Pericardium fibroblast (primary cell): Measurements from ENCODE around the gene HPSE. TPM values are rescaled to one million over a fixed set of nuclear protein-coding genes. Genes with fewer than 3 reads are reported as not detected.

ENCODE experiments used
- total RNA-seq: library from RNA; depleted of rRNA; stranded (reverse); fragments of >200 nt; gene quantifications from 2 replicates; pipeline ENCODE4 v1.2.3, GENCODE V29; 2015

Gene HPSE
- 3.7 and 13.0 TPM in 2 replicates for total RNA-seq

DNA sequence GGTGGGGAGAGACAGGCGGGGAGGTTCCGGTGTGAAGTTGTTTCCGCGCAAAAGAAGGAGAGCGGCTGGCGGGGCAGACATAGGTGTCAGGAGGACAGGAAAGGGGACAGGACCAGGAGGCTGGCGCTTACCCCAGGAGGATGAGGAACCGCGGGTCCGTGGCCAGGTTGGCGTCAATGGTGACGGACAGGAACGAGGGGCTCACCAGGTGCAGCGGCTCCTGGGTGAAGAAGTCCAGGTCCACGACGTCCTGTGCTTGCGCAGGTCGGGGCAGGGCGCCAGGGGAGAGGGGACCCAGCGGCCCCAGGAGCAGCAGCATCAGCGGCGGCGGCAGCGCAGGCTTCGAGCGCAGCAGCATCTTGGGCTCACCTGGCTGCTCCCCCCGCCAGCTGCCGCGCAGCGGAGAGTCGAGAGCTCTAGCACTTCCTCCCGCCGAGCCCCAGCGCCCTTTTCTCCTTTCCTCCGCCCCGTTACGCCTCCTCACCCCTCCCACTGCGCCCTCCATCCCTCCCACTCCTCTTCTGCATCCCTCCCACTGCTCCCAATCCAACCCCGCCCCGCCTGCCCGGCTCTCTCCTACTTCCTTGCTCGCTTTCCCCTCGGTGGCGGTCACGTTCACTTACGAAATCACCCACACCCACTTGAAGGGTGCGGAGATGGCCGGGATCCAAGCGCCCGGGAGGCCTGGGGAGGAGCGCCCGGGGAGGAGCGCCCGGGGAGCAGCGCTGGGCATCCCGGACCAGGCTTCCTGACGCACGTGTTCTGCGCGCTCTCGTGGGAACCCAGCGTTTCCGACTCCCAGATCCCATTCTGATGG is at the start of gene HPSE:
Gene HPSE, minus strand, starts transcription at position 424 of the 817 bp plus-strand sequence. Its CDS starts 66 bp downstream, at position 358.

DNA sequence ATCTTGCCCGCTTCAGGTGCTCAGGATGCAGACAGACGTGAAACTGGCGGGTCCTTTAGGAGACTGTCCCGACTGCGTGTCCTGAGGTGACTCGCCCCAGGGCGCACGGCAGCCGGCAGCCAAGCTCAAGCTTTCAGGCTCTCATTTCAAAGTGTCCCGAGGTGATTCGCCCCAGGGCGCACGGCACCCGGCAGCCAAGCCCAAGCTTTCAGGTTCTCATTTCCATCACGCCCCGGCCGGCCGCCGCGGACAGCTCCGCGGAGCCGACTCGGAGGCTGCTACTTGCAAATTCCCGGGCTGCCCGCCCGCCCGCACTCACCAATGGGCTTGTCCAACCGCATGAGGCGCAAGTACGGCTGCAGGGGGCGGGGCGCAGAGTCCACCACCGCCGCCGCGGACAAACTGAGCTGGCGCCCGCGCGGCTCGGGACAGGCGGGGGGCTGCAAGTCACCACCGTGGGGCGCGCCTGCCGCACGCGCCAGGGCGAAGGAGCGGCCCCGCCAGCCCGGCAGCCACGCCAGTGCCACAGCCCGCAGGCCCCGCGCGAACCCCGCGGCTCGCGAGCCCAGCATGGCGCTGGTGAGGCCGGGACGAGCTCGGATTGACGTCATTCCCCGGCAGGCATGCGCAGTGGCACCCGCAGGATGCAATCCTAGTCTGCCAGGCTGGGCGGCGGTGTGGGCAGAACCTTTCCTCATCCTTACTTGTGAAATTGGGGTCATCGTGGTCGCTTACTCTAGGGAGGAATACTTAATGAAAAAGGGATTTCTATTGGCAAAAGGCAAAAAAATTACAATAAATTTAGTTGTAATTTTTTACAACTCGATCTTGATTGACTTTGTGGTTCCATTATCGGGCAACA is 50.2 kb downstream of the HPSE start, which contains the start of gene COQ2:
Gene COQ2, minus strand, starts transcription at position 606 of the 862 bp plus-strand sequence. Its CDS starts 34 bp downstream, at position 572.

Other genes starting within 250 kb of the HPSE start
- gene PLAC8, start 220.1 kb downstream of the HPSE start, total RNA-seq = 0.17 TPM in 1 of 2 replicates, not detected in the other
- 11.7 and 14.6 TPM in 2 replicates for gene COQ2, start 50.0 kb downstream of the HPSE start, total RNA-seq
- gene HELQ, start 121.0 kb upstream of the HPSE start, total RNA-seq = 7.6 and 8.9 TPM in 2 replicates
- 14.1 and 14.5 TPM in 2 replicates for gene MRPS18C, start 121.2 kb upstream of the HPSE start, total RNA-seq
- gene ABRAXAS1, start 150.3 kb upstream of the HPSE start, total RNA-seq = 16.9 and 19.5 TPM in 2 replicates
- gene GPAT3, start 201.3 kb upstream of the HPSE start, total RNA-seq = 4.3 and 4.4 TPM in 2 replicates